B cell (primary cell): Measurements from ENCODE around the gene PAQR3.

ENCODE experiments used
- EZH2 ChIP-seq: IDR thresholded peaks from 2 replicates; pipeline ENCODE4 v1.6.1; 2012; ENCODE audit warnings: borderline replicate concordance, low read depth, mild to moderate bottlenecking, moderate library complexity, low read length; ENCODE audit not compliant: insufficient read depth, poor library complexity, severe bottlenecking
- TF ChIP-seq, protein P1 (sequence below): fragments of 200-600 bp; IDR thresholded peaks from one replicate; pipeline ENCODE4 v1.8.0; 2022; ENCODE audit warnings: antibody characterized with exemption, mild to moderate bottlenecking

DNA sequence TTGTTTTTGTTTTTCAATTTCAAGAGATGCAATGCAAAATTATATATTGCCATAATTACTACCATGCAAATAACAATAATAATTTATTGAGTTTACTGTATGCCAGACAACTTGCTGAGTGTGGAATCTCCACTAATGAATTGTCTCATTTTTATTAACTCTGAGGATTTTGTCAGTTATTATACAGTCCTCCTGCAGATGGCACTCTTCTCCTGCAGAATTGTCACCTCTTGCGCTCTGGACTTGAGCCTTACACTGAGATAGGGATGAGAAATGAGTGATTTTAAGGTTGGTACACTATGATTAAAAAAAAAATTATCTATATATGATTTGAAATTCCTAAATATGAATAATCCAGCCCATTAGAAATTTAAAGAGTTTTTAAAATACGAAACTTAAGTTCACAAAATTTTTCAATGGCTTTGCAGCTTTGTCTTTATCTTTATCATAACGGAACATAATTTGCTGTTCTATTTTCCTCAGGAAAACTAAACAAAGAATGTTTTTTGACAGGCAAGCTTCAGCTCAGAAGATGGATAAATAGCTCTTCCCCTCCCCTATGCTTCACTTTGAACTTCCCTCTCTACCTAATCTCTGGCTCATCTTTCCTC, 12.7 kb upstream of the PAQR3 start:
- TF ChIP-seq, protein P1, sequence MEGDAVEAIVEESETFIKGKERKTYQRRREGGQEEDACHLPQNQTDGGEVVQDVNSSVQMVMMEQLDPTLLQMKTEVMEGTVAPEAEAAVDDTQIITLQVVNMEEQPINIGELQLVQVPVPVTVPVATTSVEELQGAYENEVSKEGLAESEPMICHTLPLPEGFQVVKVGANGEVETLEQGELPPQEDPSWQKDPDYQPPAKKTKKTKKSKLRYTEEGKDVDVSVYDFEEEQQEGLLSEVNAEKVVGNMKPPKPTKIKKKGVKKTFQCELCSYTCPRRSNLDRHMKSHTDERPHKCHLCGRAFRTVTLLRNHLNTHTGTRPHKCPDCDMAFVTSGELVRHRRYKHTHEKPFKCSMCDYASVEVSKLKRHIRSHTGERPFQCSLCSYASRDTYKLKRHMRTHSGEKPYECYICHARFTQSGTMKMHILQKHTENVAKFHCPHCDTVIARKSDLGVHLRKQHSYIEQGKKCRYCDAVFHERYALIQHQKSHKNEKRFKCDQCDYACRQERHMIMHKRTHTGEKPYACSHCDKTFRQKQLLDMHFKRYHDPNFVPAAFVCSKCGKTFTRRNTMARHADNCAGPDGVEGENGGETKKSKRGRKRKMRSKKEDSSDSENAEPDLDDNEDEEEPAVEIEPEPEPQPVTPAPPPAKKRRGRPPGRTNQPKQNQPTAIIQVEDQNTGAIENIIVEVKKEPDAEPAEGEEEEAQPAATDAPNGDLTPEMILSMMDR: peak; percentile 90
- TF ChIP-seq EZH2: no peak
